Kidney (tissue), 14 donors: ENCODE data around the gene RXYLT1. TPM values are rescaled to one million over a fixed set of nuclear protein-coding genes. Genes with fewer than 3 reads are reported as not detected.

ENCODE experiments used
- DNase-seq, 5 donors: peaks; one replicate each; pipeline ENCODE4 v3.0.0-alpha.2; 2013 to 2020
- FAIRE-seq: peaks from 2 replicates; lab custom pipeline; 2012; peaks lifted over from hg19 to GRCh38; lab: Jason Lieb, UNC
- H3K27ac ChIP-seq, 2 donors: one replicate each; pipeline ENCODE4 v1.7.0; 2013; ENCODE audit warnings: low read depth in 2 of 2, low read length in 2 of 2, inconsistent platforms in 1 of 2
- H3K27me3 ChIP-seq: one replicate; pipeline ENCODE4 v1.7.1; 2013; ENCODE audit warnings: low read length, inconsistent platforms; ENCODE audit not compliant: control insufficient read depth, insufficient read depth
- H3K36me3 ChIP-seq, 3 donors: one replicate each; pipeline versions ENCODE4 v1.7.0 to v1.7.1; 2013; ENCODE audit warnings: low read length in 3 of 3, control low read depth in 1 of 3, inconsistent platforms in 1 of 3; ENCODE audit not compliant: insufficient read depth in 3 of 3, control insufficient read depth in 2 of 3
- H3K4me1 ChIP-seq, 3 donors: one replicate each; pipeline versions ENCODE4 v1.7.0 to v1.7.1; 2013; ENCODE audit warnings: low read length in 3 of 3, inconsistent platforms in 1 of 3, low read depth in 1 of 3; ENCODE audit not compliant: control insufficient read depth in 2 of 3, insufficient read depth in 2 of 3
- H3K4me3 ChIP-seq, 3 donors: one replicate each; pipeline versions ENCODE4 v1.7.0 to v1.8.1; 2013; ENCODE audit warnings: low read length in 3 of 3, control low read depth in 1 of 3, inconsistent platforms in 1 of 3
- H3K9ac ChIP-seq, 3 donors: one replicate each; pipeline versions ENCODE4 v1.7.0 to v1.7.1; 2013; ENCODE audit warnings: low read length in 3 of 3, control low read depth in 1 of 3, inconsistent platforms in 1 of 3
- H3K9me3 ChIP-seq, 3 donors: one replicate each; pipeline versions ENCODE4 v1.7.0 to v1.7.1; 2013; ENCODE audit warnings: low read length in 3 of 3, control low read depth in 1 of 3, inconsistent platforms in 1 of 3; ENCODE audit not compliant: control insufficient read depth in 2 of 3, insufficient read depth in 1 of 3
- CTCF ChIP-seq: IDR thresholded peaks from 3 replicates; pipeline ENCODE4 v1.5.1; 2012; ENCODE audit warnings: mild to moderate bottlenecking, moderate library complexity, borderline replicate concordance; ENCODE audit not compliant: insufficient read depth; ENCODE audit errors: extremely low read depth
- intact Hi-C: fragments of 100-400 bp; cut with DNase I; formaldehyde crosslinking; loops from one replicate; pipeline ENCODE4 v1.11.1; 2022
- polyA plus RNA-seq: library from polyadenylated mRNA; stranded (reverse); fragments of 350-450 nt; fragmentation: Illumina TruSeq; extraction: RNeasy Lipid Tissue Mini Kit (QIAGEN cat#74804); gene quantifications from one replicate; pipeline ENCODE4 v1.2.3, GENCODE V29; 2014; ENCODE audit warnings: low read depth, low replicate concordance; ENCODE audit not compliant: insufficient read depth
- total RNA-seq: library from RNA; stranded (reverse); fragmentation: NEBNext Ultra II Directional; extraction: Animal tissue kit (Norgen Biotek cat#: 25700); gene quantifications from one replicate; pipeline ENCODE4 v1.2.1, GENCODE V29; 2021
- donor health status: control.
- donor health status: control.
- donor health status: control.
- donor health status: control.
- donor health status: control.
- donor health status: DM: yes; HTN: yes; CAD: no.
- donor health status: Normal renal cell carcinoma (clear cell type).

The RXYLT1 gene
- total and polyA plus RNA-seq, 2 donors from 2014 or later, result 15.9 to 17.5 TPM

- no peak for DNase-seq
- Histone ChIP-seq H3K4me1 (no peaks in the 10 kb centered on the region), H3K9ac (no peak overlapping the region), H3K27me3 (no peaks in the 10 kb centered on the region), H3K9me3 (no peaks in the 10 kb centered on the region), H3K36me3 (no peaks in the 10 kb centered on the region), H3K27ac (no peak overlapping the region), H3K4me3 (no peak overlapping the region)
- TF ChIP-seq CTCF, result no peak
- intact Hi-C loops, result loop anchor here (5.0 kb wide), 1 partner anchor 421 kb away; no protein-coding TSS in a partner anchor
- FAIRE-seq, result no peak
These were observed 56.3 kb downstream of the RXYLT1 start for GRCh38 chr12:63836046-63836445.

- no peaks in the 10 kb centered on the region for H3K27me3 ChIP-seq
- H3K9ac ChIP-seq, result no peak overlapping the region
- no peaks in the 10 kb centered on the region for H3K4me1 ChIP-seq
- H3K27ac ChIP-seq, result no peak overlapping the region
- no peaks in the 10 kb centered on the region for H3K36me3 ChIP-seq
- no peak overlapping the region for H3K4me3 ChIP-seq
- DNase-seq, result no peak
- no peak for FAIRE-seq
- TF ChIP-seq CTCF, result no peak
- H3K9me3 ChIP-seq, result no peaks in the 10 kb centered on the region
- intact Hi-C loops, result loop anchor here (5.0 kb wide), 1 partner anchor 420 kb away; no protein-coding TSS in a partner anchor
These were observed 57.2 kb downstream of the RXYLT1 start for GRCh38 chr12:63836936-63837335.

- Histone ChIP-seq H3K36me3 (no peaks in the 10 kb centered on the region), H3K9ac (no peak overlapping the region), H3K27ac (no peak overlapping the region), H3K4me1 (no peaks in the 10 kb centered on the region), H3K27me3 (no peaks in the 10 kb centered on the region), H3K4me3 (no peak overlapping the region), H3K9me3 (no peaks in the 10 kb centered on the region)
- intact Hi-C loops, result loop anchor here (5.0 kb wide), 1 partner anchor 419 kb away; no protein-coding TSS in a partner anchor
- no peak for TF ChIP-seq CTCF
- FAIRE-seq (no peak), DNase-seq (no peak)
These were observed 58.7 kb downstream of the RXYLT1 start for GRCh38 chr12:63838411-63838810.

- no peak overlapping the region for H3K9ac ChIP-seq
- DNase-seq (no peak), FAIRE-seq (no peak)
- no peak overlapping the region for H3K4me3 ChIP-seq
- intact Hi-C loops, result no loop called here
- peaks cover 3% of the 10 kb centered on the region in 3 donors for H3K4me1 ChIP-seq
- no peak for TF ChIP-seq CTCF
- H3K9me3 ChIP-seq, result no peaks in the 10 kb centered on the region
- no peaks in the 10 kb centered on the region for H3K27me3 ChIP-seq
- no peak overlapping the region for H3K27ac ChIP-seq
- H3K36me3 ChIP-seq, result no peaks in the 10 kb centered on the region
These were observed 61.3 kb downstream of the RXYLT1 start for GRCh38 chr12:63841011-63841410.
